H9 (cell line): Measurements from ENCODE around the gene DCAF11. TPM values are rescaled to one million over a fixed set of nuclear protein-coding genes. Genes with fewer than 3 reads are reported as not detected.

Experiments used
- DNase-seq: peaks from one replicate; pipeline ENCODE4 v3.0.0-alpha.2; 2017
- H2AFZ ChIP-seq: one replicate; pipeline ENCODE4 v1.6.1; 2013; ENCODE audit warnings: mild to moderate bottlenecking, low read length, control low read depth, moderate library complexity
- H2AK5ac ChIP-seq: 2 replicates; pipeline ENCODE4 v1.6.1; 2013; ENCODE audit warnings: low read length, control low read depth, mixed read lengths; ENCODE audit not compliant: insufficient read length
- H2BK120ac ChIP-seq: one replicate; pipeline ENCODE4 v1.6.1; 2013; ENCODE audit warnings: low read depth, mild to moderate bottlenecking, low read length, control low read depth, inconsistent platforms; ENCODE audit not compliant: poor library complexity, severe bottlenecking
- H2BK12ac ChIP-seq: 2 replicates; pipeline ENCODE4 v1.6.1; 2013; ENCODE audit warnings: low read length, control low read depth, mixed read lengths, low read depth; ENCODE audit not compliant: insufficient read length
- H2BK15ac ChIP-seq: 2 replicates; pipeline ENCODE4 v1.6.1; 2013; ENCODE audit warnings: low read depth, low read length, control low read depth
- H2BK20ac ChIP-seq: one replicate; pipeline ENCODE4 v1.6.1; 2013; ENCODE audit warnings: low read depth, mild to moderate bottlenecking, low read length, control low read depth, inconsistent platforms; ENCODE audit not compliant: poor library complexity, severe bottlenecking
- H2BK5ac ChIP-seq: 2 replicates; pipeline ENCODE4 v1.6.1; 2013; ENCODE audit warnings: low read length, control low read depth, mixed read lengths; ENCODE audit not compliant: insufficient read length
- H3K14ac ChIP-seq: 2 replicates; pipeline ENCODE4 v1.6.1; 2013; ENCODE audit warnings: low read length, control low read depth; ENCODE audit not compliant: insufficient read depth
- H3K18ac ChIP-seq: 2 replicates; pipeline ENCODE4 v1.6.1; 2013; ENCODE audit warnings: low read depth, mild to moderate bottlenecking, mixed read lengths, low read length, control low read depth; ENCODE audit not compliant: insufficient read length
- H3K23ac ChIP-seq: 2 replicates; pipeline ENCODE4 v1.6.1; 2013; ENCODE audit warnings: low read length, control low read depth, mixed read lengths, low read depth; ENCODE audit not compliant: insufficient read length
- H3K23me2 ChIP-seq: 2 replicates; pipeline ENCODE4 v1.6.1; 2013; ENCODE audit warnings: low read depth, mild to moderate bottlenecking, mixed read lengths, low read length, control low read depth; ENCODE audit not compliant: insufficient read length, poor library complexity, severe bottlenecking
- H3K27ac ChIP-seq: 2 replicates; pipeline ENCODE4 v1.5.1; 2013; ENCODE audit warnings: low read length, control low read depth, mixed read lengths, low read depth; ENCODE audit not compliant: insufficient read length
- H3K27me3 ChIP-seq: 2 replicates; pipeline ENCODE4 v1.6.1; 2013; ENCODE audit warnings: low read length, control low read depth, inconsistent platforms; ENCODE audit not compliant: insufficient read depth
- H3K4ac ChIP-seq: 2 replicates; pipeline ENCODE4 v1.6.1; 2013; ENCODE audit warnings: low read depth, mild to moderate bottlenecking, control low read depth, inconsistent platforms, low read length, moderate library complexity
- H3K4me1 ChIP-seq: 2 replicates; pipeline ENCODE4 v1.6.1; 2013; ENCODE audit warnings: low read length, control low read depth, inconsistent platforms; ENCODE audit not compliant: insufficient read depth
- H3K4me2 ChIP-seq: 2 replicates; pipeline ENCODE4 v1.6.1; 2013; ENCODE audit warnings: low read length, control low read depth, mixed read lengths; ENCODE audit not compliant: insufficient read length, insufficient read depth
- H3K56ac ChIP-seq: 2 replicates; pipeline ENCODE4 v1.6.1; 2013; ENCODE audit warnings: low read depth, mild to moderate bottlenecking, mixed read lengths, low read length, control low read depth; ENCODE audit not compliant: insufficient read length
- H3K79me1 ChIP-seq: 2 replicates; pipeline ENCODE4 v1.6.1; 2013; ENCODE audit warnings: low read depth, mild to moderate bottlenecking, moderate library complexity, low read length, control low read depth, inconsistent platforms; ENCODE audit not compliant: insufficient read depth, poor library complexity, severe bottlenecking
- H3K79me2 ChIP-seq: 2 replicates; pipeline ENCODE4 v1.6.1; 2013; ENCODE audit warnings: low read length, control low read depth, inconsistent platforms; ENCODE audit not compliant: insufficient read depth
- H3K9ac ChIP-seq: 2 replicates; pipeline ENCODE4 v1.6.1; 2013; ENCODE audit warnings: low read length, control low read depth, mixed read lengths; ENCODE audit not compliant: insufficient read length; ENCODE audit errors: extremely low read depth
- H3K9me3 ChIP-seq: one replicate; pipeline ENCODE4 v1.6.1; 2013; ENCODE audit warnings: low read depth, low read length, inconsistent platforms; ENCODE audit not compliant: control insufficient read depth
- H3T11ph ChIP-seq: one replicate; pipeline ENCODE4 v1.6.1; 2013; ENCODE audit warnings: mild to moderate bottlenecking, low read length, control low read depth, inconsistent platforms
- H4K20me1 ChIP-seq: one replicate; pipeline ENCODE4 v1.6.1; 2013; ENCODE audit not compliant: control insufficient read depth, insufficient read length, insufficient read depth
- H4K5ac ChIP-seq: 2 replicates; pipeline ENCODE4 v1.6.1; 2013; ENCODE audit warnings: low read depth, mild to moderate bottlenecking, mixed read lengths, low read length, control low read depth; ENCODE audit not compliant: insufficient read length
- H4K8ac ChIP-seq: replicated peaks from 2 replicates; pipeline ENCODE4 v1.6.1; 2013; ENCODE audit warnings: low read length, control low read depth, mixed read lengths, low read depth; ENCODE audit not compliant: insufficient read length
- H4K91ac ChIP-seq: 2 replicates; pipeline ENCODE4 v1.6.1; 2013; ENCODE audit warnings: low read depth, mild to moderate bottlenecking, moderate library complexity, mixed read lengths, low read length, control low read depth; ENCODE audit not compliant: insufficient read length
- H3K27ac Mint-ChIP-seq, 3 experiments: 2 replicates in 2 of 3; 3 replicates in 1 of 3; pipeline ENCODE4 v1.8.0; 2020 to 2021; ENCODE audit warnings: mixed read lengths in 3 of 3, mild to moderate bottlenecking in 1 of 3, moderate library complexity in 1 of 3
- H3K27me3 Mint-ChIP-seq: 2 replicates; pipeline ENCODE4 v1.8.0; 2021; ENCODE audit warnings: low read depth, mild to moderate bottlenecking, moderate library complexity, mixed read lengths
- H3K36me3 Mint-ChIP-seq, 3 experiments: 2 replicates in 2 of 3; 3 replicates in 1 of 3; pipeline ENCODE4 v1.8.0; 2020 to 2021; ENCODE audit warnings: low read depth in 3 of 3, mixed read lengths in 3 of 3; ENCODE audit not compliant: insufficient read depth in 1 of 3
- H3K4me1 Mint-ChIP-seq, 2 experiments: 2 replicates each; pipeline ENCODE4 v1.8.0; 2020; ENCODE audit warnings: mixed read lengths in 2 of 2
- H3K4me3 Mint-ChIP-seq, 2 experiments: 2 replicates in 1 of 2; 3 replicates in 1 of 2; pipeline ENCODE4 v1.8.0; 2020 to 2021; ENCODE audit warnings: mild to moderate bottlenecking in 2 of 2, mixed read lengths in 2 of 2, moderate library complexity in 1 of 2
- H3K9me3 Mint-ChIP-seq, 2 experiments: 2 replicates in 1 of 2; 3 replicates in 1 of 2; pipeline ENCODE4 v1.8.0; 2020; ENCODE audit warnings: mild to moderate bottlenecking in 2 of 2, mixed read lengths in 2 of 2, moderate library complexity in 1 of 2
- CTCF ChIP-seq: fragments of 200-600 bp; sonication (generic); conservative IDR thresholded peaks from 3 replicates; pipeline ENCODE4 v1.8.0; 2021; ENCODE audit warnings: antibody characterized with exemption, mild to moderate bottlenecking
- WGBS: extraction: QIAGEN DNeasy Blood & Tissue Kit; methylation state at CpG from one replicate; pipeline ENCODE4 v1.1.7; 2013; ENCODE audit warnings: missing lambda C conversion rate, low lambda C conversion rate, mixed read lengths; ENCODE audit not compliant: insufficient read length; ENCODE audit errors: extremely low coverage; 5-methylcytosine and 5-hydroxymethylcytosine counted together
- total RNA-seq: library from RNA; stranded (reverse); gene quantifications from 2 replicates; pipeline ENCODE4 v1.2.1, GENCODE V29; 2021

The DCAF11 gene
- total RNA-seq, 1 experiment from 2014 or later, result 73.4 TPM

- no peaks in the 10 kb centered on the region for H3K9me3 ChIP-seq
- H3K23me2 ChIP-seq, result peaks cover 13% of the 10 kb centered on the region
- no peak overlapping the region for H2BK12ac ChIP-seq
- H3K56ac ChIP-seq, result no peak overlapping the region
- no peak overlapping the region for H4K91ac ChIP-seq
- no peaks in the 10 kb centered on the region for H4K20me1 ChIP-seq
- no peaks in the 10 kb centered on the region for H3K4me1 ChIP-seq
- H3K27ac ChIP-seq, result no peak overlapping the region
- peak overlapping the region; percentile 93 to 95 for H3K4me3 Mint-ChIP-seq
- H3K4ac ChIP-seq, result no peak overlapping the region
- H2BK5ac ChIP-seq, result no peak overlapping the region
- no CpG with 5 or more reads among the region's 14 CpGs for WGBS
- no peak overlapping the region for H2BK120ac ChIP-seq
- no peak for DNase-seq
- H3T11ph ChIP-seq, result no peak overlapping the region
- no peak overlapping the region for H2BK15ac ChIP-seq
- no peak overlapping the region for H3K23ac ChIP-seq
- H3K79me1 ChIP-seq, result no peaks in the 10 kb centered on the region
- H4K5ac ChIP-seq, result no peak overlapping the region
- H3K27ac Mint-ChIP-seq, result peak overlapping the region; percentile 89 to 100 (median 98)
- H3K14ac ChIP-seq, result no peak overlapping the region
- no peaks in the 10 kb centered on the region; a peak in 1 of 5 replicates for H3K9me3 Mint-ChIP-seq
- peak overlapping the region; percentile 79 for H3K4me2 ChIP-seq
- H3K36me3 Mint-ChIP-seq, result peaks cover 16 to 46% (median 40%) of the 10 kb centered on the region in 3 experiments; a peak in 6 of 7 replicates
- H3K27me3 Mint-ChIP-seq, result peaks cover 3% of the 10 kb centered on the region; the same call in 1 of the 2 replicates
- H2BK20ac ChIP-seq, result no peak overlapping the region
- no peak overlapping the region for H3K18ac ChIP-seq
- H2AK5ac ChIP-seq, result no peak overlapping the region
- no peaks in the 10 kb centered on the region for H3K79me2 ChIP-seq
- no peaks in the 10 kb centered on the region for H3K27me3 ChIP-seq
- no peak overlapping the region for H2AFZ ChIP-seq
- no peak for TF ChIP-seq CTCF
- peaks cover 12 to 15% of the 10 kb centered on the region in 2 experiments for H3K4me1 Mint-ChIP-seq
- H4K8ac ChIP-seq, result no peak overlapping the region
- peak overlapping the region; percentile 75 for H3K9ac ChIP-seq
Measured at GRCh38 chr14:24115422-24116127, 998 bp downstream of the DCAF11 start.
